Mesendoderm (in vitro differentiated cells): ENCODE results near the gene HEBP2.

Experiments used
- DNase-seq: peaks from one replicate; pipeline ENCODE4 v3.0.0; 2013
- H2AK5ac ChIP-seq: 2 replicates; pipeline ENCODE4 v1.6.1; 2013; ENCODE audit warnings: low read length, inconsistent platforms
- H2BK120ac ChIP-seq: 2 replicates; pipeline ENCODE4 v1.6.1; 2013; ENCODE audit warnings: low read depth, mild to moderate bottlenecking, low read length, moderate library complexity, mixed read lengths
- H2BK15ac ChIP-seq: replicated peaks from 2 replicates; pipeline ENCODE4 v1.6.1; 2013; ENCODE audit warnings: low read depth, mild to moderate bottlenecking, moderate library complexity
- H2BK5ac ChIP-seq: 2 replicates; pipeline ENCODE4 v1.6.1; 2013; ENCODE audit warnings: low read length, inconsistent platforms
- H3K18ac ChIP-seq: 2 replicates; pipeline ENCODE4 v1.6.1; 2013; ENCODE audit warnings: mild to moderate bottlenecking, low read length, mixed read lengths
- H3K23ac ChIP-seq: one replicate; pipeline ENCODE4 v1.6.1; 2013; ENCODE audit warnings: low read length
- H3K27ac ChIP-seq: 2 replicates; pipeline ENCODE4 v1.5.1; 2013; ENCODE audit warnings: low read depth, mild to moderate bottlenecking, inconsistent platforms, low read length, moderate library complexity
- H3K27me3 ChIP-seq: 2 replicates; pipeline ENCODE4 v1.6.1; 2013; ENCODE audit warnings: low read length, control low read depth, mild to moderate bottlenecking, inconsistent platforms; ENCODE audit not compliant: insufficient read depth, poor library complexity
- H3K36me3 ChIP-seq: 2 replicates; pipeline ENCODE4 v1.6.1; 2013; ENCODE audit warnings: low read length, inconsistent platforms; ENCODE audit not compliant: control insufficient read depth, insufficient read depth
- H3K4ac ChIP-seq: one replicate; pipeline ENCODE4 v1.6.1; 2013; ENCODE audit warnings: low read depth, mild to moderate bottlenecking, low read length, moderate library complexity
- H3K4me1 ChIP-seq: 2 replicates; pipeline ENCODE4 v1.6.1; 2013; ENCODE audit warnings: low read depth, low read length, inconsistent platforms; ENCODE audit not compliant: control insufficient read depth
- H3K4me2 ChIP-seq: 2 replicates; pipeline ENCODE4 v1.6.1; 2013; ENCODE audit warnings: low read length
- H3K4me3 ChIP-seq: 2 replicates; pipeline ENCODE4 v1.5.1; 2013; ENCODE audit warnings: mild to moderate bottlenecking, low read length
- H3K56ac ChIP-seq: one replicate; pipeline ENCODE4 v1.6.1; 2013; ENCODE audit warnings: low read length
- H3K79me1 ChIP-seq: 2 replicates; pipeline ENCODE4 v1.6.1; 2013; ENCODE audit warnings: low read length, inconsistent platforms
- H3K79me2 ChIP-seq: 2 replicates; pipeline ENCODE4 v1.6.1; 2013; ENCODE audit warnings: mild to moderate bottlenecking, low read length; ENCODE audit not compliant: control insufficient read depth, insufficient read depth
- H3K9ac ChIP-seq: 2 replicates; pipeline ENCODE4 v1.6.1; 2013; ENCODE audit warnings: low read length, inconsistent platforms
- H4K5ac ChIP-seq: one replicate; pipeline ENCODE4 v1.6.1; 2013; ENCODE audit warnings: low read length
- H4K8ac ChIP-seq: one replicate; pipeline ENCODE4 v1.6.1; 2013; ENCODE audit warnings: low read depth, mild to moderate bottlenecking, control low read depth, low read length, moderate library complexity
- WGBS: extraction: QIAGEN DNeasy Blood & Tissue Kit; methylation state at CpG from one replicate; pipeline ENCODE4 v1.1.7; 2013; ENCODE audit warnings: low lambda C conversion rate, missing lambda C conversion rate; ENCODE audit not compliant: insufficient coverage; ENCODE audit errors: extremely low coverage; 5-methylcytosine and 5-hydroxymethylcytosine counted together

Gene HEBP2

DNA sequence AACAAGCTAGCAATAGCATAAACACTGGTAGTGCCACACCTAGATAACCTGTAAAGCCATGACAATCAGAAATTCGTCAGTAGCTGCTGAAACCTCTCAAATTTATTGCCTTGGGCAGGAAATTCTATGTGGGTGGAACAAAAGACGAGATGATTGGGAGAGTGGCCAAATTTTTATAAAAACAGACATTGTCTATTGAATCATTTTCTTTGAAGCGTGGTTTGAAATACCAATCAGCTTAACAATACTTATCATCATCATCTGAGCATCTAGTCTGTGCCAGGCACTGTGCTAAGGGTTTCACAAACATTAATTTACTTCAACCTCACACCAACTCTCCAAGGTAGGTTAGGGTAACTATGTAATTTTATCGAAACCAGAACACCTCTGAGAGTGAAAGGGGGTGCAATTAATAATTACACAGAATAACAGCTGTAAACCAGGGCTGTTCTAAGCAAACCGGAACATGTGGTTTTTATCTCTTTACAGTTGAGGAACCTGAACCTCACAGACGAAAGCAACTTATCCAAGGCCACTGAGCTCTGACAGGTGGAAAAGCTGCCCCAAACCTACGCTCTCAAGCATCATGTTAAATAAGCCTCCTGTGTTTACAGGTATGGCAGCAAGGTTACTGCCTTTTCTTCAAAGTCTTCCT is 51.9 kb downstream of the HEBP2 start:
- no peak overlapping the region for H3K27ac ChIP-seq
- no peaks in the 10 kb centered on the region for H3K79me2 ChIP-seq
- WGBS, result no CpG with 5 or more reads among the region's 7 CpGs
- H4K8ac ChIP-seq, result no peak overlapping the region
- H2BK120ac ChIP-seq, result no peak overlapping the region
- no peak overlapping the region for H3K23ac ChIP-seq
- no peak overlapping the region for H2BK5ac ChIP-seq
- no peaks in the 10 kb centered on the region for H3K27me3 ChIP-seq
- no peak overlapping the region for H3K4me3 ChIP-seq
- no peak overlapping the region for H3K56ac ChIP-seq
- no peak overlapping the region for H2AK5ac ChIP-seq
- no peak overlapping the region for H4K5ac ChIP-seq
- no peak for DNase-seq
- H3K4me1 ChIP-seq, result no peaks in the 10 kb centered on the region
- no peak overlapping the region for H3K4me2 ChIP-seq
- H3K4ac ChIP-seq, result no peak overlapping the region
- H2BK15ac ChIP-seq, result no peak overlapping the region
- no peak overlapping the region for H3K9ac ChIP-seq
- no peak overlapping the region for H3K18ac ChIP-seq
- peaks cover 3% of the 10 kb centered on the region for H3K79me1 ChIP-seq
- H3K36me3 ChIP-seq, result no peaks in the 10 kb centered on the region

DNA sequence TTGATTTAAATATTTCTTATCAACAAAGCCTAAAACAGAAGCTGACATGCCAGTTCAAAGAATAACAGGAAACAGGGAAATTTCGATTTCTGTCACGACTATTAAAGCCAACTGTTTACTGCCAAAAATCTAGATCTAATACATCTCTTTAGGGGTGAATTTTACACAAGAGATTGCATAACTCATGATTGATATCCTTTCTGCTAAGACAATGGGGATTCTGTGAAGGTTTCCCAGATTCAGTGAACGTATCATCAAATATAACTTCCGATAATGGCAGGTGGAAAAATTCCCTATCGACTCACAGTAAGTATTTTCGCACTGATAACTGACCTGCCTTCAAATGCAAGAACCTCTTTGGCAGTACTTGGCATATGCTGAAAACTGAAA is 52.4 kb downstream of the HEBP2 start:
- no peak overlapping the region for H3K18ac ChIP-seq
- H3K4me1 ChIP-seq, result no peaks in the 10 kb centered on the region
- H3K9ac ChIP-seq, result no peak overlapping the region
- H3K36me3 ChIP-seq, result no peaks in the 10 kb centered on the region
- no peak overlapping the region for H2BK5ac ChIP-seq
- no peak overlapping the region for H2BK15ac ChIP-seq
- H3K4ac ChIP-seq, result no peak overlapping the region
- no peaks in the 10 kb centered on the region for H3K79me1 ChIP-seq
- no peak overlapping the region for H2AK5ac ChIP-seq
- no peak overlapping the region for H4K5ac ChIP-seq
- WGBS, result no CpG with 5 or more reads among the region's 6 CpGs
- DNase-seq, result no peak
- H3K56ac ChIP-seq, result no peak overlapping the region
- no peak overlapping the region for H3K4me2 ChIP-seq
- H3K27me3 ChIP-seq, result no peaks in the 10 kb centered on the region
- H4K8ac ChIP-seq, result no peak overlapping the region
- no peak overlapping the region for H3K4me3 ChIP-seq
- H3K23ac ChIP-seq, result no peak overlapping the region
- H2BK120ac ChIP-seq, result no peak overlapping the region
- H3K79me2 ChIP-seq, result no peaks in the 10 kb centered on the region
- no peak overlapping the region for H3K27ac ChIP-seq

DNA sequence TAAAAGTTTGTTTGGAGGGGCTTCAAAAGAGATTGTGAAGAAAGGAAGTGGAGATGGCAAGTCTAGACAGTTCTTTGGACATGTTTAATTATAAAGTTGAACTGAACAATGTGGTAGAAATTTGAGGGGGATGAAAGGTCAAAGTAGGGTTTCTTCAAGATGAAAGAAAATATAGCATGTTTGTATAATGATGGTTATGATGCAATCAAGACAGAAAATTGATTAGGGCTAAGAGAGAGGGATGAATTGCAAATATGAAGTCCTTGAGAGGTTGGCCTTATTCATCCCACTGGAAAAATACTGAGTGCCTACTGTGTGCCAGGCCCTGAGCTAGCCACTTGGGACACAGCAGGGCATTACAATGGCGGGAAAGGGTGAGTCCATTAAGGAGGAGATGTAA is 57.6 kb downstream of the HEBP2 start:
- Histone ChIP-seq H3K4me2 (no peak overlapping the region), H3K36me3 (peaks cover 1% of the 10 kb centered on the region), H3K4me1 (no peaks in the 10 kb centered on the region), H2BK5ac (no peak overlapping the region), H3K79me2 (no peaks in the 10 kb centered on the region), H4K5ac (no peak overlapping the region), H3K4ac (no peak overlapping the region), H3K18ac (no peak overlapping the region), H2BK120ac (no peak overlapping the region), H3K23ac (no peak overlapping the region), H3K27ac (no peak overlapping the region), H2AK5ac (no peak overlapping the region), H3K79me1 (no peaks in the 10 kb centered on the region), H4K8ac (no peak overlapping the region), H3K56ac (no peak overlapping the region), H2BK15ac (no peak overlapping the region), H3K27me3 (no peaks in the 10 kb centered on the region), H3K4me3 (no peak overlapping the region), H3K9ac (no peak overlapping the region)
- no peak for DNase-seq
- no CpG with 5 or more reads among the region's 1 CpG for WGBS

GRCh38 chr6:138464085-138464484 is 60.1 kb downstream of the HEBP2 start:
- Histone ChIP-seq H3K56ac (no peak overlapping the region), H3K36me3 (peaks cover 1% of the 10 kb centered on the region)

GRCh38 chr6:138465007-138465645 is 61.1 kb downstream of the HEBP2 start:
- Histone ChIP-seq H3K56ac (peak overlapping the region; percentile 25), H3K4ac (no peak overlapping the region), H4K8ac (no peak overlapping the region), H2AK5ac (no peak overlapping the region), H3K79me1 (no peaks in the 10 kb centered on the region), H2BK5ac (no peak overlapping the region), H3K4me3 (no peak overlapping the region), H3K4me2 (no peak overlapping the region), H3K9ac (no peak overlapping the region), H3K4me1 (no peaks in the 10 kb centered on the region), H3K27ac (no peak overlapping the region), H2BK15ac (no peak overlapping the region), H3K18ac (no peak overlapping the region), H4K5ac (no peak overlapping the region), H2BK120ac (no peak overlapping the region), H3K36me3 (peaks cover 1% of the 10 kb centered on the region), H3K79me2 (no peaks in the 10 kb centered on the region), H3K23ac (no peak overlapping the region), H3K27me3 (no peaks in the 10 kb centered on the region)
- peak; percentile 62 for DNase-seq
- WGBS, result no CpG with 5 or more reads among the region's 1 CpG

More at GRCh38 chr6:138464085-138464484, 60.1 kb downstream of the HEBP2 start:
- no peak overlapping the region for H3K9ac ChIP-seq
- H3K79me2 ChIP-seq, result no peaks in the 10 kb centered on the region
- no peak overlapping the region for H3K27ac ChIP-seq
- no peak overlapping the region for H2BK5ac ChIP-seq
- no peak overlapping the region for H2BK15ac ChIP-seq
- no peak overlapping the region for H2BK120ac ChIP-seq
- no peaks in the 10 kb centered on the region for H3K4me1 ChIP-seq
- H4K8ac ChIP-seq, result no peak overlapping the region
- H3K23ac ChIP-seq, result no peak overlapping the region
- no peaks in the 10 kb centered on the region for H3K79me1 ChIP-seq
- no peak for DNase-seq
- no peak overlapping the region for H3K18ac ChIP-seq
- H3K4me3 ChIP-seq, result no peak overlapping the region
- no peaks in the 10 kb centered on the region for H3K27me3 ChIP-seq
- H2AK5ac ChIP-seq, result no peak overlapping the region
- H3K4me2 ChIP-seq, result no peak overlapping the region
- no peak overlapping the region for H3K4ac ChIP-seq
- whole genome bisulfite sequencing, result no CpG with 5 or more reads among the region's 20 CpGs
- H4K5ac ChIP-seq, result no peak overlapping the region

DNA sequence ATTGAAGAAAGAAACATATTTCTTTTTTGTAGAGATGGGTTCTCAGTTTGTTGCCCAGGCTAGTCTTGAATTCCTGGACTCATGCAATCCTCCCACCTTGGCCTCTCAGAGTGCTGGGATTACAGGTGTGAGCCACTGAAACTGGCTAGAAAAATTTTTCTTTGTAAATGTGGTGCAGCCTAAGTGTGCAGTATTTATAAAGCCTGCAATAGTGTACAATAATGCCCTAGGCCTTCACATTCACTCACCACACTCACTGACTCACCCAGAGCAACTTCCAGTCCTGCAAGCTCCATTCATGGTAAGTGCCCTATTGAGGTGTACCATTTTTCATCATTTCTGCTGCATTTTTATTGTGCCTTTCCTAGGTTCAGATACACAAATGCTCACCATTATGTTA is 63.9 kb downstream of the HEBP2 start:
- H4K5ac ChIP-seq, result no peak overlapping the region
- H3K18ac ChIP-seq, result no peak overlapping the region
- no peaks in the 10 kb centered on the region for H3K4me1 ChIP-seq
- no peak overlapping the region for H4K8ac ChIP-seq
- H3K79me2 ChIP-seq, result no peaks in the 10 kb centered on the region
- H2BK120ac ChIP-seq, result no peak overlapping the region
- H3K4me3 ChIP-seq, result no peak overlapping the region
- no peak overlapping the region for H2BK15ac ChIP-seq
- H3K56ac ChIP-seq, result no peak overlapping the region
- peaks cover 1% of the 10 kb centered on the region for H3K36me3 ChIP-seq
- H3K4me2 ChIP-seq, result no peak overlapping the region
- H3K23ac ChIP-seq, result no peak overlapping the region
- H2BK5ac ChIP-seq, result no peak overlapping the region
- H2AK5ac ChIP-seq, result no peak overlapping the region
- DNase-seq, result no peak
- no peak overlapping the region for H3K9ac ChIP-seq
- no peak overlapping the region for H3K27ac ChIP-seq
- H3K79me1 ChIP-seq, result no peaks in the 10 kb centered on the region
- H3K4ac ChIP-seq, result no peak overlapping the region
- no peaks in the 10 kb centered on the region for H3K27me3 ChIP-seq
